ENCODE measurements around the gene C20orf141. TPM values are rescaled to one million over a fixed set of nuclear protein-coding genes. Genes with fewer than 3 reads are reported as not detected.

The C20orf141 gene
- total and polyA plus RNA-seq, 2 of the 4 experiments (the other 2 are of a cell fraction) = 0.36 to 0.91 TPM

DNA sequence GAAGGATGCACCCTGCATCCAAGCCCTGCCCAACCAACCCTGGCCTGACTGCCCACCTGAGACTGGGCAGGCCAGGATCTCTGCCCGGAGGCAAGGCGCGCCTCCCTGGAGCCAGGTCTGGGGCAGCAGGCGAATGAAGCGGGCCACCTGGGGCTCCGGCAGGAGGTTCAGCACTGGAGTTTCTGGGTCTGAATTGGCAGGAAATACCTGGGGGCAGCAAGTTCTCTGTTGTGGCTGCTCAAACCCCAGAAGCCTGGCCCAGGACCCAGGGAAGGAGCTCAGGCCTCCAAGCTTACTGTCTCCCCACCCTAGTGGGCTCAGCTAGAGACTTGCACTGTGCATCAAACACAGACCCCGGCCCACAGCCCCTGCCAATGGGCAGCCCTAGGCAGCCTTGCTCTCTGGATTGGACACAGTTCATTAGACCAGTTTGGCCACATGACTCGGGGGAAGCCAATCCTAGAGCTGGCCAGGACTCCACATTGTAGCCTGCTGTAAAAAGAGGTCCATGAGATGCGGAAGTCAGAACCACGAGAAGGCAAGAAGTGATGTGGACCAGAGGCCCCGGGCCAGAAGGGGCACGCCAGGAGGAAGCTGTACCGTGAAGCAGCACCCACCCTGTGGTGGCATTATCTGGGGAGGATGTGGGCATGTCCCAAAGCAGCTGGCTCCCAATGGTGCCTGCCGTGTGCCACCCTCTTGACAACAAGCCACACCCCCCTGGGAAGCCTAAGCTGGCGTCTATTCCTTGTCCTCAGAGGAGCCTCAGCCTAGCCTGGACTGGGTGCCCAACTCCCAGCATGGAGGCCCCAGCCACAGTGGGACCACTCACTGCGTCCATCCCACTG is 17.4 kb upstream of the C20orf141 start (continued):
- no peak for TF ChIP-seq CHD1 (IDR thresholded peaks at IDR 0.05; ENCODE audit: low read depth, low read length)

- Histone ChIP-seq H3K23ac (ENCODE audit: low read depth, low read length) (no peak overlapping the region), H3K79me1 (ENCODE audit: low read depth in 1 of 2, low read length in 2 of 2) (no peaks in the 10 kb centered on the region), H2AK9ac (replicated peaks; ENCODE audit: low read depth, low read length, poor library complexity) (no peak overlapping the region), H4K8ac (ENCODE audit: low read depth in 2 of 2, low read length in 2 of 2) (no peak overlapping the region), H3K14ac (replicated peaks; ENCODE audit: low read depth, low read length) (no peak overlapping the region), H3K18ac (ENCODE audit: low read depth, low read length) (no peak overlapping the region), H4K91ac (ENCODE audit: insufficient read depth, low read depth, low read length) (no peak overlapping the region), H3K4me1 (ENCODE audit: control insufficient read depth, insufficient read depth, low read length) (no peaks in the 10 kb centered on the region; the same call in 1 of the 2 replicates), H3K9me1 (ENCODE audit: insufficient read depth, low read length) (no peaks in the 10 kb centered on the region), H3K27ac (ENCODE audit: insufficient read depth, low read length) (no peak overlapping the region), H3K4me2 (ENCODE audit: low read depth, low read length) (no peak overlapping the region), H4K20me1 (ENCODE audit: insufficient read depth, low read length) (no peaks in the 10 kb centered on the region), H3K9ac (ENCODE audit: low read depth, low read length) (no peak overlapping the region), H2BK20ac (ENCODE audit: low read depth, low read length) (no peak overlapping the region), H2BK5ac (ENCODE audit: low read depth, low read length, poor library complexity, severe bottlenecking) (no peak overlapping the region), H3K4ac (ENCODE audit: low read depth, low read length) (no peak overlapping the region), H4K5ac (ENCODE audit: low read depth, low read length) (no peak overlapping the region), H3K56ac (ENCODE audit: extremely low read depth, insufficient read depth, low read length) (no peak overlapping the region), H3K27me3 (ENCODE audit: control insufficient read depth, insufficient read depth, low read length) (peaks cover 41% of the 10 kb centered on the region), H3K9me3 (ENCODE audit: control insufficient read depth, insufficient read depth, low read length) (0 out of 2 replicates have a peak, but pooled peaks cover 7% of the 10 kb centered on the region), H3K36me3 (ENCODE audit: control insufficient read depth, insufficient read depth, low read length) (no peaks in the 10 kb centered on the region; the same call in 1 of the 2 replicates), H2AK5ac (ENCODE audit: low read depth, low read length) (no peak overlapping the region), H2BK15ac (ENCODE audit: low read depth, low read length) (no peak overlapping the region), H2BK120ac (ENCODE audit: low read depth, low read length) (no peak overlapping the region), H2AFZ (replicated peaks; ENCODE audit: low read length, poor library complexity) (no peak overlapping the region), H3K4me3 (ENCODE audit: insufficient read depth, low read depth, low read length) (no peak overlapping the region)
- dilution Hi-C loops (cut with HindIII; ENCODE audit: low sequenced_read_pairs, unreplicated experiment) = no loop called here
- ChIA-PET CTCF (no interaction called here), POLR2A (ENCODE audit: unreplicated experiment) (interaction anchor here (0.5 kb wide), 1 partner anchor 374 kb away, joined by 4 read pairs; no protein-coding TSS in a partner anchor)
- 93% methylated on average over 8 of the region's 19 CpGs; no CpG with 5 or more reads in 1 of the 2 experiments for WGBS, 2 experiments (ENCODE audit: extremely low coverage in 2 of 2, insufficient read length in 1 of 2)
- BruUV-seq (replicated peaks) = no TSS peak
- no peak for DNase-seq
- intact Hi-C loops (cut with micrococcal nuclease) = no loop called here
- no peak for ATAC-seq (ENCODE audit: low read depth)
- in situ Hi-C loops (cut with MboI; ENCODE audit: low sequenced_read_pairs) = no loop called here
- no peak for TF ChIP-seq POLR2A (IDR thresholded peaks at IDR 0.05; ENCODE audit: low read depth, low read length)
- TF ChIP-seq MAFK (IDR thresholded peaks at IDR 0.05; ENCODE audit: low read depth, low read length) = no peak
- no peak for TF ChIP-seq ELK1 (IDR thresholded peaks at IDR 0.05; ENCODE audit: borderline replicate concordance, low read depth, low read length)
- no peak for TF ChIP-seq SMC3 (IDR thresholded peaks at IDR 0.05; ENCODE audit: low read depth, low read length)
- TF ChIP-seq USF2 (IDR thresholded peaks at IDR 0.05; ENCODE audit: low read depth, low read length) = no peak
- TF ChIP-seq CTCF (conservative IDR thresholded peaks at IDR 0.05; ENCODE audit: low read depth, low read length) = no peak
- no peak for TF ChIP-seq RAD21 (IDR thresholded peaks at IDR 0.05; ENCODE audit: low read length)
- TF ChIP-seq MAZ (IDR thresholded peaks at IDR 0.05; ENCODE audit: borderline replicate concordance, low read depth, low read length) = no peak
- no peak for TF ChIP-seq CHD1 (IDR thresholded peaks at IDR 0.05; ENCODE audit: low read depth, low read length)
- TF ChIP-seq NFE2L2 (IDR thresholded peaks at IDR 0.05; ENCODE audit: low read depth, low read length) = no peak
- no peak for TF ChIP-seq FOS (IDR thresholded peaks at IDR 0.05; ENCODE audit: low read depth, low read length)
These were observed 16.5 kb upstream of the C20orf141 start for GRCh38 chr20:2798095-2798805.
